CD4-positive, alpha-beta T cell treated with Interleukin-2 at 100 ng/mL for 4 hours (primary cell): ENCODE measurements around the gene RAB4B.
"Not testable (repeated sequence)": the region's sequence is repeated elsewhere in the genome, so short reads cannot be mapped to it uniquely, and the experiment has no call there.

ENCODE experiments used
- DNase-seq: peaks from one replicate; pipeline ENCODE4 v3.0.0-alpha.2; 2020; ENCODE audit warnings: low spot score

Gene RAB4B

GRCh38 chr19:40822704-40823553 is 44.9 kb downstream of the RAB4B start:
- not testable (repeated sequence) for DNase-seq

- DNase-seq, result not testable (repeated sequence)
Measured at GRCh38 chr19:40824916-40825315, 46.9 kb downstream of the RAB4B start.

- DNase-seq, result not testable (repeated sequence)
Measured at GRCh38 chr19:40825460-40826095, 47.5 kb downstream of the RAB4B start.

- not testable (repeated sequence) for DNase-seq
Measured at GRCh38 chr19:40826312-40826698, 48.3 kb downstream of the RAB4B start.

GRCh38 chr19:40826699-40827385 is 48.8 kb downstream of the RAB4B start:
- peak; percentile 86 for DNase-seq

- no peak for DNase-seq
Measured at GRCh38 chr19:40827386-40828247, 49.6 kb downstream of the RAB4B start.

GRCh38 chr19:40829205-40829604 is 51.2 kb downstream of the RAB4B start:
- DNase-seq, result no peak

- DNase-seq, result not testable (repeated sequence)
Measured at GRCh38 chr19:40830741-40831140, 52.7 kb downstream of the RAB4B start.

GRCh38 chr19:40831502-40832430 is 53.7 kb downstream of the RAB4B start:
- DNase-seq, result no peak

GRCh38 chr19:40832431-40832790 is 54.4 kb downstream of the RAB4B start:
- not testable (repeated sequence) for DNase-seq

GRCh38 chr19:40833728-40834533 is 55.9 kb downstream of the RAB4B start:
- not testable (repeated sequence) for DNase-seq

- no peak for DNase-seq
Measured at GRCh38 chr19:40836754-40837429, 58.8 kb downstream of the RAB4B start.

- DNase-seq, result not testable (repeated sequence)
Measured at GRCh38 chr19:40838477-40838876, 60.4 kb downstream of the RAB4B start.

GRCh38 chr19:40842012-40842411 is 64.0 kb downstream of the RAB4B start:
- DNase-seq, result not testable (repeated sequence)

- not testable (repeated sequence) for DNase-seq
Measured at GRCh38 chr19:40842997-40843652, 65.1 kb downstream of the RAB4B start.

- DNase-seq, result peak; percentile 77
Measured at GRCh38 chr19:40843653-40844052, 65.6 kb downstream of the RAB4B start.
